Measurements from ENCODE around the gene WNT3A. TPM values are rescaled to one million over a fixed set of nuclear protein-coding genes. Genes with fewer than 3 reads are reported as not detected.

WNT3A gene
- total RNA-seq, 1 experiment from 2014 or later: 0.24 TPM

- H3K9me3 ChIP-seq (ENCODE audit: insufficient read depth, low read depth): no peaks in the 10 kb centered on the region
- H4K20me1 ChIP-seq (ENCODE audit: insufficient read depth): no peaks in the 10 kb centered on the region
- ChIA-PET POLR2A (ENCODE audit: unreplicated experiment) (no interaction called here), CTCF (no interaction called here)
- intact Hi-C loops (cut with micrococcal nuclease; ENCODE audit: unreplicated experiment): no loop called here
- DNase-seq: no peak
- no peak overlapping the region for H3K4me3 ChIP-seq
- H3K27me3 ChIP-seq (ENCODE audit: insufficient read depth, low read depth): peaks cover 10% of the 10 kb centered on the region; the same call in 1 of the 2 replicates
- no peaks in the 10 kb centered on the region for H3K9me2 ChIP-seq (ENCODE audit: insufficient read depth)
- no peak overlapping the region for H3K4me2 ChIP-seq
- no peak overlapping the region for H2AFZ ChIP-seq
- no peaks in the 10 kb centered on the region for H3F3A ChIP-seq (ENCODE audit: insufficient read depth, low read depth)
- H3K27ac ChIP-seq: no peak overlapping the region
- TF ChIP-seq, protein P1, sequence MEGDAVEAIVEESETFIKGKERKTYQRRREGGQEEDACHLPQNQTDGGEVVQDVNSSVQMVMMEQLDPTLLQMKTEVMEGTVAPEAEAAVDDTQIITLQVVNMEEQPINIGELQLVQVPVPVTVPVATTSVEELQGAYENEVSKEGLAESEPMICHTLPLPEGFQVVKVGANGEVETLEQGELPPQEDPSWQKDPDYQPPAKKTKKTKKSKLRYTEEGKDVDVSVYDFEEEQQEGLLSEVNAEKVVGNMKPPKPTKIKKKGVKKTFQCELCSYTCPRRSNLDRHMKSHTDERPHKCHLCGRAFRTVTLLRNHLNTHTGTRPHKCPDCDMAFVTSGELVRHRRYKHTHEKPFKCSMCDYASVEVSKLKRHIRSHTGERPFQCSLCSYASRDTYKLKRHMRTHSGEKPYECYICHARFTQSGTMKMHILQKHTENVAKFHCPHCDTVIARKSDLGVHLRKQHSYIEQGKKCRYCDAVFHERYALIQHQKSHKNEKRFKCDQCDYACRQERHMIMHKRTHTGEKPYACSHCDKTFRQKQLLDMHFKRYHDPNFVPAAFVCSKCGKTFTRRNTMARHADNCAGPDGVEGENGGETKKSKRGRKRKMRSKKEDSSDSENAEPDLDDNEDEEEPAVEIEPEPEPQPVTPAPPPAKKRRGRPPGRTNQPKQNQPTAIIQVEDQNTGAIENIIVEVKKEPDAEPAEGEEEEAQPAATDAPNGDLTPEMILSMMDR (conservative IDR thresholded peaks at IDR 0.05): no peak
- no peak for TF ChIP-seq EZH2 (IDR thresholded peaks at IDR 0.05; ENCODE audit: low read depth)
- no peaks in the 10 kb centered on the region for H3K79me2 ChIP-seq (ENCODE audit: low read depth)
- H3K4me1 ChIP-seq (replicated peaks; ENCODE audit: insufficient read depth): no peaks in the 10 kb centered on the region; the same call in 1 of the 2 replicates
- no TSS peak for BruUV-seq (replicated peaks)
- H3K36me3 ChIP-seq (ENCODE audit: low read depth): no peaks in the 10 kb centered on the region
Observed at GRCh38 chr1:228064741-228065542, 58.1 kb downstream of the WNT3A start.

GRCh38 chr1:228065543-228066347 lies 58.9 kb downstream of the WNT3A start:
- H4K20me1 ChIP-seq (ENCODE audit: insufficient read depth): no peaks in the 10 kb centered on the region
- intact Hi-C loops (cut with micrococcal nuclease; ENCODE audit: unreplicated experiment): no loop called here
- BruUV-seq (replicated peaks): no TSS peak
- TF ChIP-seq, protein P1 (conservative IDR thresholded peaks at IDR 0.05): no peak
- TF ChIP-seq EZH2 (IDR thresholded peaks at IDR 0.05; ENCODE audit: low read depth): no peak
- no peaks in the 10 kb centered on the region for H3K36me3 ChIP-seq (ENCODE audit: low read depth)
- no peak overlapping the region for H3K4me3 ChIP-seq
- no peaks in the 10 kb centered on the region; the same call in 1 of the 2 replicates for H3K4me1 ChIP-seq (replicated peaks; ENCODE audit: insufficient read depth)
- peaks cover 10% of the 10 kb centered on the region; the same call in 1 of the 2 replicates for H3K27me3 ChIP-seq (ENCODE audit: insufficient read depth, low read depth)
- POLR2A ChIA-PET (ENCODE audit: unreplicated experiment): interaction anchor here (0.6 kb wide), 2 partner anchors 99 to 117 kb away, joined by 9 to 12 read pairs; no protein-coding TSS in a partner anchor
- no peaks in the 10 kb centered on the region for H3K9me3 ChIP-seq (ENCODE audit: insufficient read depth, low read depth)
- H3F3A ChIP-seq (ENCODE audit: insufficient read depth, low read depth): no peaks in the 10 kb centered on the region
- no peak for DNase-seq
- no peaks in the 10 kb centered on the region for H3K9me2 ChIP-seq (ENCODE audit: insufficient read depth)
- no peak overlapping the region for H3K27ac ChIP-seq
- no peaks in the 10 kb centered on the region for H3K79me2 ChIP-seq (ENCODE audit: low read depth)
- no peak overlapping the region for H3K4me2 ChIP-seq
- CTCF ChIA-PET: interaction anchor here (1.3 kb wide), 1 partner anchor 62 kb away, joined by 3 read pairs; no protein-coding TSS in a partner anchor
- H2AFZ ChIP-seq: no peak overlapping the region

DNA sequence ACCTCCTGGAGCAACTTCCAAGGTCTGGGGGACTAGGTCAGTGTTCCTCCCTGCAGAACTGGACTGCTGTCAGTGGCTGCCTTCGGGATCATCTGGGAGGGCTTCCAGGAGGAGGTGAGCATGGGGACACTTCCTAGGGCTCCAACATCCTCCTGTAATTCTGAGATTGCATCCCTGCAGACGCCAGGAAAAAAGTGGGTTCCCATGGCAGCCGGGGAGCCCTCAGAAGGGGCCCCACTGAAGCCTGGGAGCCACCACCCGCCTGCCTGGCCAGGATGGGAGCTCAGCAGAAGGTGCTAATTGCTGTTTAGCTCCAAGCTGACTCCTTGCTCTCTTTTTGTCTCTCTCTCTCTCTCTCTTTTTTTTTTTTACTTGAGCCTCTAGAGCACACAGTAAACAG lies 59.6 kb downstream of the WNT3A start:
- H3K79me2 ChIP-seq (ENCODE audit: low read depth): no peaks in the 10 kb centered on the region
- BruUV-seq (replicated peaks): no TSS peak
- no peak for DNase-seq
- no peak for TF ChIP-seq EZH2 (IDR thresholded peaks at IDR 0.05; ENCODE audit: low read depth)
- TF ChIP-seq, protein P1 (conservative IDR thresholded peaks at IDR 0.05): no peak
- ChIA-PET POLR2A (ENCODE audit: unreplicated experiment) (interaction anchor here (0.6 kb wide), 2 partner anchors 98 to 118 kb away, joined by 9 to 12 read pairs; no protein-coding TSS in a partner anchor), CTCF (interaction anchor here (1.3 kb wide), 1 partner anchor 62 kb away, joined by 3 read pairs; no protein-coding TSS in a partner anchor)
- H4K20me1 ChIP-seq (ENCODE audit: insufficient read depth): no peaks in the 10 kb centered on the region
- no peak overlapping the region for H3K4me2 ChIP-seq
- no peaks in the 10 kb centered on the region for H3K9me3 ChIP-seq (ENCODE audit: insufficient read depth, low read depth)
- H3K9me2 ChIP-seq (ENCODE audit: insufficient read depth): no peaks in the 10 kb centered on the region
- no peak overlapping the region for H3K27ac ChIP-seq
- no peaks in the 10 kb centered on the region for H3K36me3 ChIP-seq (ENCODE audit: low read depth)
- H3K27me3 ChIP-seq (ENCODE audit: insufficient read depth, low read depth): peaks cover 10% of the 10 kb centered on the region; the same call in 1 of the 2 replicates
- no peaks in the 10 kb centered on the region; the same call in 1 of the 2 replicates for H3K4me1 ChIP-seq (replicated peaks; ENCODE audit: insufficient read depth)
- intact Hi-C loops (cut with micrococcal nuclease; ENCODE audit: unreplicated experiment): no loop called here
- no peaks in the 10 kb centered on the region for H3F3A ChIP-seq (ENCODE audit: insufficient read depth, low read depth)
- no peak overlapping the region for H2AFZ ChIP-seq
- no peak overlapping the region for H3K4me3 ChIP-seq
